ENCODE results near the gene ACIN1.
A peak's percentile ranks its signal among the peaks of the same experiment; 100 is the strongest.

The ACIN1 gene

DNA sequence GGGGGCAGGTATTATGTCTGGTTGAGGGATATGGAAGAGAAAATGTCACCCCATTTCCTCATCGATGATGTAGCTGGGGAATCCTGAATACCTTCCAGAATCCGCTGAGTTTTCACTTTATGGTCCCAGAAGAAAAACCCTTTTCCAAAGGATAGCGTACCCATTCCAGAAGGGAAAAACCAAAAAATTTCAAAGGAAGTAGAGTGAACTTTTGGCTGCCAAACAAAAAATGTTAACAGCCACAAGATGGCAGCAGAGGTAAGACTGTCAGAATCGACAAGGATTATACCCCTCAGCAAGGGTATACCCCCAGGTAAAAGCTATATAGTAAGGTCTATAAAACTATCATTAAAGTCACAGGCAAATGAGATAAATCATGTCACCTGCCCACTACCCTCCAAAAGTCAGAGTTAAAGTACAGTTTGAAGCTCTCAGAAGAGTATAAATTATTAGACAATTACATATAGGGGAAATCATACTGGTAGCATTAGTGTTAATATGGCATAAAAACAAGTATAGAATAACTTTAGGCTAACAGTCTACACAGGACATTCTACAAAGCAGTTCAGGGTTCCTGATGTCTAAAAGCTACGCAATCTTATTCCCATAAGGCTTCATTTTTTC, 18.0 kb downstream of the ACIN1 start:
- DNase-seq, result peak; percentile 71

DNA sequence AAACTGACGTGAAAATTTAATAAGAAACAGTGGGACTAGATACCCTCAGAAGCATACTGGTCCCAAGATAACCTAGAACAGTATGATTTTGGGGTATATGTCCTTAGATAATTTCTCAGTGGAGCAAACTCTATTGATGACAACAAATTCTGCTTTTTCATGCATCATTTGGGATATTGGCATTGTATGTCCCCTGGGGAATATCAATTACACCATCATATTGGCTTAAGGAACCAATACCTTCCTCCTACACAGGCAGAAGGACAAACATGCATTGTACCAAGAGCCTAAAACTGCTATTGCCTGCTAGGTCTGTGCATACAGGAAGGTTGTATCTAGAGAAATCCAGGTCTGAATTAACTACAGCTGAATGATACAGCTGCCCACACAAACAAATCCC, 20.0 kb downstream of the ACIN1 start:
- DNase-seq, result no peak

DNA sequence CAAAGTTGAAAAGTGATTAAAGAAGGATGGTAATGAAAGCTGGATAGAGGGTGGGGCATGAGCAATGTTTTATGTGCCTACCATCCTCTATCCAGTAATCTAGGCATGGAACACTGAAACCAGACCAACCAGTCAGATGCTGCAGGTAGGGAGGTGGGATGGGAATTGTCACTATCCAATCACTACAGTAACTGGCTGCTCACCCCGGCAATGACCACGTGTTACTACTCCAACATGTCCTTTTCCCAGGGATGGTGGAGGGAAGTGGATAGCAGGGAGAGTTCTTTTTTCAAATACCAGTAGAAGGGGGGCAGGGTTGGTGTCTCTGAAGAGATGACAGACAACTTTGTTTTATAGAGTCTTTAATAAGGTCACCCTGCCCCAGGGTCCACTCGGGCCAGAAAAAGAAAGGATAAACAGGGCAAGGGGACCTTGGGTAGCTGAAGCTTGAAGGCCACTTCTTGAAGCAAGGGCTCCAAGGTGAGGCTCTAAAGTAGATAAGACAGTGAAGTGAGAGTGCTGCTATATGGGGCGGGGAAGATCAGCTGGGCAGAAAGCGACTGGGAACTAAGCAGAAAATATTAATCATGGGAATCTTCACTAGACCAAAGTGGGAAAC, 22.9 kb downstream of the ACIN1 start:
- no peak for DNase-seq

- peak; percentile 94 for DNase-seq
Measured at GRCh38 chr14:23071244-23071920, 23.6 kb downstream of the ACIN1 start.

GRCh38 chr14:23070262-23071129, 24.4 kb downstream of the ACIN1 start:
- DNase-seq, result peak; percentile 32

- DNase-seq, result no peak
Measured at GRCh38 chr14:23069413-23069806, 25.5 kb downstream of the ACIN1 start.

- peak; percentile 96 for DNase-seq
Measured at GRCh38 chr14:23068789-23069412, 26.0 kb downstream of the ACIN1 start.

DNA sequence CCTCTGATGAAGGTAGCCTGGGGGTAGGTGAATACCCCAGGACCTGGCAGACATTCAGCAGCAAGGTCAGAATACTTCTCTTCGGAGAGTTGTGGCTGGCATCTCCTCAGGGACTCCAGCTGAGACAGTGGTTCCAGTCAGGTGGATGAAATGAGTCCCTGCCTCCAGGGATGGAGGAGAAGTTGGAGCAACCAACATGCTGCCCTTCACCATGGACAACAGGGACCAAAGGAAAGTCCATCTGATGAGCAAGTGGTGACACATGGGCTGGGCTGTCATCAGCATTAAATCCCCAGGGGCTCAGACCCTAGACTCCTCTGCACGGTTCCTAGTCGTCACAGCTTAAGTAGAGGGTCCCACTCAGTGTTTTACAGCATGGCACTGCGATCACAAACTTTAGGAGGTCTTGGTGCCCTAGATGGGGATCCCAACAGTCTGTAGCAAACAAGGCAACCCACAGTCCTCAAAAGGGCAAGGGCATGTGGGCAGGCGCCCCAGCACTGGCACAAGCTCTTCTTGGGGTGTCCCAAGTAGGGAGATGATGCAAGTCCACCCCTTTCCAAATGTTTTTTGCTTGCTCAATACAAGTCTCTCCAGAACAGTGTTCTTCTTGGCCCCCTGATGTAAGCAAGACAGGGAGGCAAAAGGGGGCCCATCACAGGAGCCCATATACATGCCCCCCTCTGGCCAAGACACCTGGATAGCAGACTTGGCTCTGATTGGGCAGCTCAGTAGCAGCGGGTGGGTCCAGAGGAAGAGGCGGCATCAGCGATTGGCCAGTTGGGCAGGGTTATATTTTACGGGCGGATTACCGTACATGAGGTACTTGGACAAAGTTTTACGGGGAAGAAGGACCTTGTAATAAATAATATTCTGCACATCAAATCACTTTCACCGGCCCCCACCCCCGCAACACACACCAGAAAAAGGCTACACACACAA, 26.8 kb downstream of the ACIN1 start:
- no peak for DNase-seq

GRCh38 chr14:23066855-23067744, 27.8 kb downstream of the ACIN1 start:
- DNase-seq, result no peak

DNA sequence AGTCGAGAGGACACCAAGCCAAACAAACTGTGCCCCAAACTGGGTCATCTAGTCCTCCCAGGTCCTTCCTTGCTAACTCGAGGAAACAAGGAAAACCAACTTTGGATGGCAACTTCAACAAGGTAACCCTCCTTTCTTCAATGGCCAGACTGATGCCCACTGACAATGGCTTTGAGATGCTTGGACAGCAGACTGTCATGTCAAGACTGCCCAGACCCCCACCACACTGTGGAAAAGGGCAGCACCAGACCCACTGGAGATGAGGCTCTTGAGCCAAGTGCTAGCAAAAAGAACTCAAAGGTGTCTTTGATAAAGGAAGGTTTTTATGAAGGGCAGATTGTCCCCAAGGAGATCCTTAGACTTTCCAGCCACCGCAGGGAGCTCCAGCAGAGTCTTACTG, 28.6 kb downstream of the ACIN1 start:
- no peak for DNase-seq

DNA sequence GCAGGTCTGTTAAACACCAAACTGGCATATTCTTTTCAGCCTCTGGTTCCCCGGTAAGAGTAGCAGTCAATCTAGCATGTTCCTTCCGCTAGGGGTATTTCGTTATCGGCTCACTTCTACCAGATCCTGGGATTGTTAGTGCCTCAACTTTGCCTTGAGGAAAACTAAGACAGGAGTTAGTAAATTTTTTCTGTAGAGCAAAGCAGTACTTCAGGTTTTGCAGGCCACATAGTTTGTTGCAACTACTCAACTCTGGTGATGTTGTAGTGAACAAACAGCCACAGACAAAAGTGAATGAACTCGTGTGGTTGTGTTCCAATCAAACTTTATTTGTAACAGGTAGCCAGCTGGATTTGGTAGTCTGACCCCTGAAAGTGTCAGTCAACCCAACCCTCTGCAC, 31.3 kb downstream of the ACIN1 start:
- no peak for DNase-seq

GRCh38 chr14:23062002-23062401, 32.9 kb downstream of the ACIN1 start:
- DNase-seq, result no peak

DNA sequence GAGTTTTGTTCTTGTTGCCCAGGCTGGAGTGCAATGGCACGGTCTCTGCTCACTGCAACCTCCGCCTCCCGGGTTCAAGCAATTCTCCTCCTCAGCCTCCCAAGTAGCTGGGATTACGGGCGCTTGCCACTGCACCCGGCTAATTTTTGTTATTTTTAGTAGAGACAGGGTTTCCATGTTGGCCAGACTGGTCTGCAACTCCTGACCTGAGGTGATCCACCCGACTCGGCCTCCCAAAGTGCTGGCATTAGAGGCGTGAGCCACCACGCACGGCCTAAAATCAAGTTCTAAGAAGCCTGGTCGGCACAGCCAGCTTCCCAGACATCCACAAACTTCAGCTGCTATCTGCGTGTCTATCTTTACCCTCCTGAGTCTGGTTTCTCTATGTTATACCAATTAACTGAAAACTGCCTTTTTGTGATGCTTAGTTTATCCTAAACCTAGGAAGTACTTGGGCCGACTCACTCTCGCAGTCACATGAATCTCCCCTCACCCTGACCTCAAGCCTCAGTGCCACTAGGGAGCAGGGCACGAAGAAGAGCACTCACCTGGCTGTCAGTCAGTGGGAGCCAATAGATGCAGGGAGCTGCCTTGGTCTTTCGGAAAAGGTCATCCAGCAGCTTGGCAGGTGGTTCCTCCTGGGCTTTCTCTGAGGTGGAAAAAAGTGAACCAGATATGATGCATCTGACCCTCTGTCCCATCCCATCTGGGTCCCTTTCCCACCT, 34.2 kb downstream of the ACIN1 start:
- DNase-seq, result no peak

DNA sequence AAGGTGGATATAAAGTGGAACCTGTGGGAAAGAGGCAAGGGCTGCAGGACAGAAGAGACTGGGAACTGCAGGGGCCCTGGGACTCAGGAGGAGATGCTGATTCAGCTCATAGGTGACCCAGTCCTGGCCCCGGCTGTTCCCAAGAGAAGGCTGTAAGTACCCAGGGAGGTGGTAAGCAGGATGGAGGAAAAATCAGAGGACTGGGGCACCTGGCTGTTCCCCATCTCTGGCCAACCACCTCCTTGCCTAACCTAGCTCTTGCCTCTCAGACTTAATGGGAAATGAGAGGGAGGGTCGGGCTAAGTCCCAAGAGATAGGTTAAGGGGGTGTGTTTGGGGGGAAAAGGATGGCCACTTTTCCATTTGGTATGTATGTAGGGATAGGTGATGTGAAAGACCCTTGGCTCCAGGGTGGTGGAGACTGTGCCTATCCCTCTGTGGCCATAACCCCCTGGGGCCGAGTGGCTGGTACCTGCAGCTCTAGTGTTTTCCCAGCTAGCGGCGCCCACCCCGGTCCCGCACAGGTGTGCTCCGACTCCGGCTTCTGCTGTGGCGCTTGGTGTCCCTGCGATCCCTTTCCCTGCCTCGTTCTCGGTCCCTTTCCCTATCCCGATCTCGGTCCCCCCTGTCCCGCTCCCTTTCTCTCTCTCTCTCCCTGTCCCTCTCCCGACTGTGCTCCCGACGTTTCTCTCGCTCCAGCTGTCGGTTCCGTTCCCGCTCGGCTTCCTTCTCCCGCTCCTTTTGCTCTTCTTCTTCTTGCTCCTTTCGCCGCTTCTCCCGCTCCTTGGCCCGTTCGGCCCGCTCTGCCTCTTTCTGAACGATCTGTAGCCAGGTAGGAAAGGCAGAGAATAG, 36.1 kb downstream of the ACIN1 start:
- DNase-seq, result no peak

DNA sequence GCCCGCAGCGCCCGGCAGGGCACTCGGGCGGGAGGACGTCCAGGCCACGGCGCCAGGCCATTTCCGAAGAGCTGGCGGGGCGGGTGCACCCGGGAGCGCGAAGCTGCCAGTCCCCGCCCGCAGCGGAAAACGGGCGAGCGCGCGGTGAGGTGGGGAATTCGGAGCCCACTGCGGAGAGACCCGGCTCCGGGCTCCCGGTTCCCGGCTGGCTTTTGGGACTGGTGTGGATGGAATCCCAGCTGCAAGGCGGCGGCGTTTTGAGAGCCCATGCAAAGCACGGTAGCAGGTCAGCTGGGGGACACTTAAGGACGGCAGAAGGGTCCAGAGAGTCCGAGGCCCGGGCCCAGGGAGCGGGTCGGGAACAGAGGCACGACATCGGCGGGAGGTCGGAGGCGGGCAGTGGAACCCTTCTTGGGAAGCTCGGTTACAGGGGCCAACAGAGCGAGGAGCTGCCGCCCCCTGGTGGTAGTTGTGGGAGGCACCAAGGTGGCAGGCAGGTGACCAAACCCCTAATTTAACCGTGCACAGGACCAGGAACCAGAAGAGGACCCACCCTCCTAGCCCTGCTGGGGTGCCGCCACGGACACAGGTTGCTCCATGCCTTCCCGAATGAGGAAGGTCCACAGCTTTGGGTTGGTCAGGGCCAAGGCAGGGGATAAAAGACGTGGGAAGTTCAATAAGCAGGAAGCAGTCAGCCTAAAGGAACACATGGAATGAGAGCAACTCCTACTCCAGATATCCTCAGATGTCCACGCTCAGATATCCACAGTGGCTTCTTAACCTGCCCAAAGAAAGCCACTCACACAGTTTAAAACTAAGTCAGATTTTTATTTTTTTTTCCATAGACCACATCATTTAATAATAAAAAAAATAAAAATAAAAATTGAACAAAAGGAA, 36.9 kb downstream of the ACIN1 start:
- DNase-seq, result peak; percentile 92

DNA sequence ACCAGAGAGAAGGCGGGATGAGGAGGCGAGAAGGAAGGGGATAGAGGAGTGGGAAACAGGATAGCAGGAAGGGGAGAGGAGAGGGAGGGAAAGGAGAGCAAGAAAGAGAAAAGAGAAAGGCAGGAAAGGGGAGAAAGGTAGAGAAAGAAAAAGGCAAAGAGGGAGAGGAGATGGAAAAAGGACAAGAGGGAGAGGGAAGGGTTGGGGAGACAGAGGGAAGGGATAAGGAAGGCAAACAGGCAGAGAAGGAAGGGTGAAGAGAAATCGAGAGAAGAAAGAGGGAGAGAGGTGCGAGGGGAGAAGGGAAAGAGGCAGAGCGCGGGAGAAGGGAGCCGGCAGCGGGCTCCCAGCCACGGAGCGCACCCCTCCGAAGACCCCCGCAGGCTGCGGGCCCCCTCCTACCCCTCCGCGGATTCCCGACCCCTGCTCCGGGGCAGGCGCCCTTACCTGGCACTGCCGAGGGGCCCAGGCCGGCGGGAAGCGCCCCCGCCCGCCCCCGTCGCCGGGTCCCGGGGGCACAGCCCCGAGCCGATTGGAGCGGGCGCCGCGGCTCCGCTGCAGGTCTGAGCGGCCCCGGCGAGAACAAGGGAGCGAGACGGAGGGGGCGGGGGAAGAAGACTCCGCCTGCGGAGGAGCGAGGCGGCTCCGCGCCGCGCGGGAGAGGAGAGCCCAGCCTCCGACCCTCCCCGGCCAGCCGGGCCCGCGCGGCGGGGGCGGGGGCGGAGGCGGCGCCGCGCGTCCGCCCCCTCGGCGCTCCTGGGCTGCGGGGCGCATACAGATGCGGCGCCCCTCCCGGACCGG, 37.8 kb downstream of the ACIN1 start, which contains the start of gene CDH24:
CDH24 (minus strand) TSS at position 565 of the 801 bp plus-strand sequence. CDS start 1,787 bp downstream, outside the sequence.
- peak; percentile 90 for DNase-seq
